RWPE1 (cell line): ENCODE results near the gene NAE1.
A peak's percentile ranks its signal among the peaks of the same experiment; 100 is the strongest.
"Not testable (repeated sequence)": the region's sequence is repeated elsewhere in the genome, so short reads cannot be mapped to it uniquely, and the experiment has no call there.

Source experiments
- CTCF ChIA-PET: fragments of 350-600 bp; sonication (Branson Sonifier 250); formaldehyde crosslinking; extraction: SDS; loops from one replicate; lab custom pipeline; 2021; lab: Yijun Ruan, JAX
- POLR2A ChIA-PET: fragments of 400-600 bp; formaldehyde crosslinking; extraction: SDS; loops from one replicate; lab custom pipeline; 2020; ENCODE audit warnings: antibody characterized with exemption; ENCODE audit not compliant: low non-redundant PET; lab: Yijun Ruan, JAX
- DNase-seq: peaks from one replicate; pipeline ENCODE4 v3.0.0; 2012; ENCODE audit warnings: low spot score
- H3K27ac ChIP-seq: fragments of 450-650 bp; 2 replicates; pipeline ENCODE4 v1.5.1; 2017
- TF ChIP-seq, protein P1 (sequence below): fragments of 450-650 bp; conservative IDR thresholded peaks from 2 replicates; pipeline ENCODE4 v1.5.1; 2017; ENCODE audit warnings: low read depth, mild to moderate bottlenecking

Gene NAE1

GRCh38 chr16:66872559-66872942 lies 41.8 kb upstream of the NAE1 start:
- POLR2A ChIA-PET: interaction anchor here (0.5 kb wide), 1 partner anchor 42 kb away, joined by 3 read pairs; the partner anchor contains the start of gene NAE1
- TF ChIP-seq, protein P1, sequence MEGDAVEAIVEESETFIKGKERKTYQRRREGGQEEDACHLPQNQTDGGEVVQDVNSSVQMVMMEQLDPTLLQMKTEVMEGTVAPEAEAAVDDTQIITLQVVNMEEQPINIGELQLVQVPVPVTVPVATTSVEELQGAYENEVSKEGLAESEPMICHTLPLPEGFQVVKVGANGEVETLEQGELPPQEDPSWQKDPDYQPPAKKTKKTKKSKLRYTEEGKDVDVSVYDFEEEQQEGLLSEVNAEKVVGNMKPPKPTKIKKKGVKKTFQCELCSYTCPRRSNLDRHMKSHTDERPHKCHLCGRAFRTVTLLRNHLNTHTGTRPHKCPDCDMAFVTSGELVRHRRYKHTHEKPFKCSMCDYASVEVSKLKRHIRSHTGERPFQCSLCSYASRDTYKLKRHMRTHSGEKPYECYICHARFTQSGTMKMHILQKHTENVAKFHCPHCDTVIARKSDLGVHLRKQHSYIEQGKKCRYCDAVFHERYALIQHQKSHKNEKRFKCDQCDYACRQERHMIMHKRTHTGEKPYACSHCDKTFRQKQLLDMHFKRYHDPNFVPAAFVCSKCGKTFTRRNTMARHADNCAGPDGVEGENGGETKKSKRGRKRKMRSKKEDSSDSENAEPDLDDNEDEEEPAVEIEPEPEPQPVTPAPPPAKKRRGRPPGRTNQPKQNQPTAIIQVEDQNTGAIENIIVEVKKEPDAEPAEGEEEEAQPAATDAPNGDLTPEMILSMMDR: no peak
- DNase-seq: no peak
- CTCF ChIA-PET: interaction anchor here (0.5 to 1.7 kb wide), 12 partner anchors 10 to 222 kb away, joined by 3 to 14 read pairs (median 3); partner anchors contain the start of gene NAE1
- H3K27ac ChIP-seq: peak overlapping the region; percentile 82

DNA sequence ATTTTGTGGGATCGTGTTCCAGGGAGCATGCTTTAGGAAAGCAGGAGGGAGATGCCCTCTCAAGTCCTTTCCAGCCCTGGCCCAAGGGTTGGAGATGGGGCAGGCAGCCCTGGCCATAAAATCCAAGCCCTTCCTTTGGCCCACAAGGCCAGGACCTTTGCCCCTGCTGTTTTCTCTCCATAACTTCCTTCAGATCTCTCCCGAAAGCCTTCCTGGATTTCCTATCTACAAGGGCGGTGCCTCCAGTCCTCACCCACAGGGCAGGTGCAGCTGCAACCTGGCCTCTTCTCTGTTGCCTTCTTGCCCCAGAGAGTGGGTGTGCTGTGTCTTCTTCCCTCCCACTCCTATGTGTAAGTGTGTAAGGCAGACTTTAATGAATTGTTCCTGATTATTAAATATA lies 41.1 kb upstream of the NAE1 start:
- DNase-seq: no peak
- no peak overlapping the region; the same call in 1 of the 2 replicates for H3K27ac ChIP-seq
- POLR2A ChIA-PET: no interaction called here
- TF ChIP-seq, protein P1: no peak
- CTCF ChIA-PET: interaction anchor here (0.6 to 1.7 kb wide), 3 partner anchors 11 to 12 kb away, joined by 3 to 14 read pairs (median 7); no protein-coding TSS in a partner anchor

DNA sequence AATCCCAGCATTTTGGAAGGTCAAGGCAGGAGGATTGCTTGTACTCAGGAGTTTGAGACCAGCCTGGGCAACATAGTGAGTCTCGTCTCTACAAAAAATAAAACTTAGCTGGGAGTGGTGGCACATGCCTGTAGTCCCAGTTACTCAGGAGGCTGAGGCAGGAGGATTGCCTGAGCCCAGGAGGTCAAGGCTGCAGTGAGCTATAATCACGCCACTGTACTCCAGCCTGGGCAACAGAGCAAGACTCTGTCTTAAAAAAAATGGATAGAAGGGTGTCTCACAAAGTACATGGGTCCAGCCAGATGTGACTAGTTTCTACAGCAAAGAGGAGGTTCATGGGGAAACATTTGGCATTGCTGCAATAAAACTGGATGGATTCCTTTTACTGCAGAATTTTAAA lies 40.6 kb upstream of the NAE1 start:
- POLR2A ChIA-PET, H3K27ac ChIP-seq, DNase-seq: not testable (repeated sequence)
- CTCF ChIA-PET: interaction anchor here (0.7 kb wide), 1 partner anchor 15 kb away, joined by 3 read pairs; no protein-coding TSS in a partner anchor

- no peak for DNase-seq
- CTCF ChIA-PET: interaction anchor here (0.6 kb wide), 2 partner anchors 208 to 252 kb away, joined by 3 read pairs; no protein-coding TSS in a partner anchor
- POLR2A ChIA-PET: no interaction called here
- H3K27ac ChIP-seq: no peak overlapping the region
- TF ChIP-seq, protein P1: no peak
Observed at GRCh38 chr16:66869424-66869823, 38.6 kb upstream of the NAE1 start.

DNA sequence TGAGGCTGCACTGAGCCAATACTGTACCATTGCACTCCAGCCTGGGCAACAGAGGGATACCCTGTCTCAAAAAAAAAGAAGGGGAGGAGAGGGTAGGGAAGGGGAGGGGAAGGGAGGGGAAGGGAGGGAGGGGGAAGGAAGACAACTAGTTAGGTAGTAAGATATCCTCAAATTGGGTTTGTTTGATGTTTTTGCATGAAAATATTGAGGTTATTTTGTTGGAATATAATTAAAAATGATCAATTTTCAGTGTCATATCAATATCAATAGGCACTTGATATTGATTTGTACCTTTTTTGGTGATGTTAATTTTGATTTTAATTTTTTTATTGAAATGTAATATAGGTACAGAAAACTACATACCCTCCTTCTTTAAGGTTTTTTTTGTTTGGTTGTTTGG lies 32.9 kb upstream of the NAE1 start:
- CTCF ChIA-PET: no interaction called here
- no peak overlapping the region for H3K27ac ChIP-seq
- DNase-seq: no peak
- TF ChIP-seq, protein P1: no peak
- POLR2A ChIA-PET: no interaction called here

DNA sequence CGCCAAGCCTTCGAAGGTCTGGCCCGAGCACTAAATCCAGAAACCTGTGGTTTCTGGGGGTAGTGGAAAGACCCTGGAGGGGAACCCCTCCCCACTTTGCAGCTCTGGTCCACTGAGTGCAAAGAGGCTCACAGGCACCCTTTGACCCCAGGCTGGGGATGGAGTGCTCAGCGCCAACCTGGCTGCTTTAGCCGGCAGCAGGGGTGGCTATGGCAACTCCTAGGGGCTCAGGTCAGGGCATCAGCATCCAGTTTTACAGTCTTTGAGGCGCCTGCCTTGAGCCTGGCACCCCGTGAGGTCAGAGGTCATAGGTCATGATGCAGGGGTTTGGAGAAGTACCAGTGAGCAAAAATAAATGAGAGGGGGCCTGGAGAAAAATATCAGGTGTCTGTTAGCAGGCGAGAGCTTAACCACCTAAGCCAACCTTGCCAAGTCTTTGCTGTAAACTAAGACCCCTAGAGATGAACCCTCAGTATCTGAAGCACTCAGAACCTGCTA lies 31.3 kb upstream of the NAE1 start:
- no peak for DNase-seq
- TF ChIP-seq, protein P1: no peak
- ChIA-PET CTCF (no interaction called here), POLR2A (no interaction called here)
- no peak overlapping the region for H3K27ac ChIP-seq

GRCh38 chr16:66859397-66860068 lies 28.8 kb upstream of the NAE1 start:
- H3K27ac ChIP-seq: peak overlapping the region; percentile 19
- no peak for DNase-seq
- POLR2A ChIA-PET: no interaction called here
- TF ChIP-seq, protein P1: no peak
- CTCF ChIA-PET: interaction anchor here (0.6 to 1.0 kb wide), 3 partner anchors 8 to 309 kb away, joined by 3 to 5 read pairs (median 3); partner anchors contain the start of gene TK2
